HG03520 (cell line): ENCODE data around the gene KCNT2.

Source experiments
- ATAC-seq: cut with Tn5 transposase; IDR thresholded peaks from one replicate; pipeline ENCODE4 v1.9.1; 2021; ENCODE audit warnings: mild to moderate bottlenecking, moderate library complexity; ENCODE audit not compliant: unreplicated experiment

The KCNT2 gene

DNA sequence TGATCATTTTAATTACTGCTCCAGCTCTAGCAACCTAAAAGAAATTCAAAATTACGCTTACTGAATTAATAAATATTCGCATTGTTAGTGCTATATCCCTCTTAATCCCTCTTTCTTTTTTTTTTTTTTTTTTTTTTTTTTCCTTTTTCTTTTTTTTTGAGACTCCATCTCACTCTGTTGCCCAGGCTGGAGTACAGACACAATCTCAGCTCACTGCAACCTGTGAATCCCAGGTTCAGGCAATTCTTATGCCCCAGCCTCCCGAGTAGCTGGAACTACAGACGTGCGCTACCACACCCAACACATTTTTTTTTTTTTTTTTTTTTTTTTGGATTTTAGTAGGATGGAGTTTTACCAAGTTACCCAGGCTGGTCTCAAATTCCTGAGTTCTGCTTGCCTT is 157.1 kb downstream of the KCNT2 start:
- ATAC-seq, result no peak

DNA sequence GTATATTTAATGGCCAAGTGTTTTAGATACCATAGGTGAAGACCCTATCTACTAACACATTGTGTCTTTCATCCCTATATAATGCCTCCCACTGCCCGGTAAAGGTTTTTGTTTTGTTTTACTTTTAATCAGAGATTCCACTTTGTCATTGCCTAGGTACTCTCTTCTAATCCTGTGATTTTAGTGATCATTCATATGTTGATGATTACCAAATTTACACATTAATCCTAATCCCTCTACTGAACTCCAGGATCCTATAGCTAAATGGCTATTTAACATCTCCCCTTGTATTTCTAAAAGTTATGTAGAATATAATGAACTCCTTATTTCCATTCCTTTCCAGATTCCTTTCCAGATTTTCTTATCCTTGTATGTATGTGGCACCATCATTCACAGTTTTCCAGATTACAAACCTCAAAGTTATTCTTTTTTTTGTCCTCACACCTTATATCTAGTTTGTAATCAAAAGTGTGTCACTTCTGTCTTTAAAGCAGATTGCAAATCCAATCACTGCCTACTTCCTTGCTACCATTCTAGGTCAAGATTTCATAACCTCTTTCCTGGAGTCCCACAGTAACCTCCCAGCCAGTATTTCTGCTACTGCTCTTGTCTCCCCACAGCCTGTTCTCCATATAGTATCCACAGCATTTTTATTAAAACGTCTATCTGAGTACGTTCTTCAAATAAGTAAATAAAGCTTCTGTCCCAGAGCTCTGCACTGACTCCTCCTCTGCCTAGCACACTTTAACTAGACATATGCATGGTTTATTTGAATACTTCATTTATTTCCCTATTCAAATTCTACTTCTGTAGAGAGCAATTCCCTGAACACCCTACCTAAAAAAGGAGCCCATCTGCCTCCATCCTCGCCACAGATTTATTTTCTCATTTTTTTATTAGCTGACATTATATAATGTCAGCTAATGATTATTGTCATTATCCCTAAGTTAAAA is 157.8 kb downstream of the KCNT2 start:
- no peak for ATAC-seq

DNA sequence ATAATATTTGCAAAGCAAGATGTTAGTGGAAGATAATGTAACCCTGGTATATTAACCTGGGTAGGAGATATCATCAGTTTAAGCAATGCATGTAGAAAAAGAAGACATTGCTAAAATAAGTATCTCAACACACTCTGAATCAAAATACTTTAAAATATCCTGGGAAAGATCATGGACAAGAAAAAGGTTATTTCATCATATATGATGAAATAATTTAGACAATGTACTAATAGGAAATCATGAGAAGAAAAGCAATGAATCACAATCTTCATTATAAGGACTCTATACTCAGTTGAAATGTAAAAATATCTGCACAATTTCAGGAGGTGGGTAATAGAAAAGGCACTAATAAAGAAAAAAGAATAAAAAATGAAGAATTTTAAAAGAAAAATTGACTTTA is 158.8 kb downstream of the KCNT2 start:
- ATAC-seq, result no peak

DNA sequence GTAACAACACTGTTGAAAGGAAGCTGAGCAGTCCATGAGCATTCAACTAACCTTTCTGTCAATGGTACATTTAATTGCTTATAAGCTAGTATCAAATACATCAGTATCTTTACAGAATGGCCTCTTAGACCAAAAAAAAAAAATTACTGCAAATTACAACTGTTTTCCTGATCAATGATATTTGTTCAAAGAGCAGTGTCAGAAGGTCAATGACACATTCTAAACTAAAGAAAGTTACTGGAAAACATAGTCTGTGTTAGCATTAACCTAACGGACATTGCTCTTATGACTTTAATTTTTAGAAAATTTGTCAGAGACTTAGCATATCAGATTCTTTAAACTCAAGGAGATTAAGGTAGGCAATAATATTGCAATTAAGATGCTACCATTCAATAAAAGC is 162.5 kb downstream of the KCNT2 start:
- ATAC-seq, result no peak

DNA sequence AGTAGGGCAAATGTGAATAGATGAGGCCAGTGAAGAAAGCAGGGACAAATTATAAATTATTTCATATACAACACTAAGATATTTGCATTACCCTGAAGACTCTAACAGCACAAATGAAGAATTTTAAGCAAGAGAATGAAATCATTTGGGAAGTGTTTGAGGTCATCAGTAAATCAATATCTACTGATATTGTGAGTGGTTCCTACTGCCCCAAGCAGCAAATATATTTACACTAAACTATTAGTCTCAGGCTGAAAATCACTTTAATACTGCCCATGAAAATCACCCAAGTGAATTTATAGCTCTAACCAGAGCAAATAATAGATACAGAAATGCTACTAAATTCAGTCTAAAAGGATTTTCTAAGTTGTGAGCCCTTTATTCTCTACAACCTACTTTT is 163.6 kb downstream of the KCNT2 start:
- ATAC-seq, result no peak

DNA sequence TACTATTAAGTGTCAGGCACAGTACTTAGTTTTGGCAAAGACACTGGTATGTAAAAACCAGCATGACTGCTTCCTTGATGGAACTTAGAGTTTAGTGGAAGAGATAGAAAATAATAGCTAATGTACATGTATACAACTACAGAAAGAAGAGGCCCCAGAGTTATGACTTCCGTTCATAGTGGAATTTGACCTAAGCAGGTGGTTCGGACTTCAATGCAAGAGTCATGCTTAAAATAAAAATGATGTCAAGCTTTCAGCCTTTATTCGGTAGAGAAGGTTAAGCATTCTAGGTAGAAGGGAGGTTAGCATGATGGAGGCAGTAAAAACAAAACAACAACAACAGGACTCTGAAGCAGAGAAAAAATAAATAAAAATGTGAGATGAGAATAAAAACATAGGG is 165.9 kb downstream of the KCNT2 start:
- ATAC-seq, result no peak

DNA sequence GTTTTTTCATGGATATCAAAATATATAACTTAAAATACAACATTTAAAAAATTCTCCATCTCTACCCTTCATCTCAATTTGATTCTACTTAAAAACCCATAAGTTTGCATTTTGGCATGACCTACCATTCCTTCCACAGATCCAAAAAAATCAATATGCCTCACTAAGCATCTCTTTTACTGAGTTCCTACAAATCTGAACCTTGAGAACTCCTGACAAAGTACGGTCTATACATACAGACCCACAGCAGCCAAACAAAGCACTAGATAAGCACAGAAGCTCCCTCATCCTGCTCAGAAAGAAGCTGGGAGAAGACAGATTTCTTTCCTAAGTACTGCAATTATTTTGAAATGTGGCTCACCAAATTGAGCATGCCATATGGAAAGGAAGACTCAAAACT is 167.5 kb downstream of the KCNT2 start:
- no peak for ATAC-seq

DNA sequence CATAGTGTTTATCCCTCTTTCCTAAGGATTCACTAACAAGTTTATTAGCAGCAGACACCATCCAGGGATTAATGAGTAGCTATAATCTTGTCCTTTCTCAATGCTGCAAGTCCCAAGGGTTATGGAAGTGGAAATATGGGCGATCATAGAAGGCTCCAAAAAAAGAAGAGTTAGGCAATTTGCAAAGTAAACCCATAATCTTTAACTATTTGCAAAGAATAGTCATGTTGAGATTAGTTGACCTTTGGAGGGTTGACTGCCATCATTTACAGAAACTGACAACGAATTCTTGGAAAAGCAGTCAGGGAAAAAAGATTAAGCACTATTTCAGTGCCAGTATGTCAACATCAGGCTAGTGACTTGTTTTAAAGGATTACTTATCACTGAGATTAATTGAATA is 169.9 kb downstream of the KCNT2 start:
- no peak for ATAC-seq

DNA sequence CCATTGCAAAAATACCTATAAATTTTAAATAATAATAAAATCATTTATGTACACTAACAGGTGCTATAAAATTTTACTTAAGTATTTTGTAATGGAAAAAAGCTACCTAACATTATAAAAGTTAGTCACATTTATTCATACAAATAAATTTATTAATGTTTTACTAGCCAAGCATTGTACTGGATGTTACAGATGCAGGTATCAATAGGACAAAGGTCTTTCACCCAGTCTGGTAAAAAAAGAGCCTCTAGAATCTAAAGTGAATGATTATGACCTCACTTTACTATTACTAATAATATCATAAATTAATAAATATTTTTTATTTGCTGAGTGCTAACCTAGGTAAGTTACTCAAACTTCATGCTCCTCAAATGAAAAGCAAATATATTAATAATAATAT is 170.6 kb downstream of the KCNT2 start:
- ATAC-seq, result no peak

DNA sequence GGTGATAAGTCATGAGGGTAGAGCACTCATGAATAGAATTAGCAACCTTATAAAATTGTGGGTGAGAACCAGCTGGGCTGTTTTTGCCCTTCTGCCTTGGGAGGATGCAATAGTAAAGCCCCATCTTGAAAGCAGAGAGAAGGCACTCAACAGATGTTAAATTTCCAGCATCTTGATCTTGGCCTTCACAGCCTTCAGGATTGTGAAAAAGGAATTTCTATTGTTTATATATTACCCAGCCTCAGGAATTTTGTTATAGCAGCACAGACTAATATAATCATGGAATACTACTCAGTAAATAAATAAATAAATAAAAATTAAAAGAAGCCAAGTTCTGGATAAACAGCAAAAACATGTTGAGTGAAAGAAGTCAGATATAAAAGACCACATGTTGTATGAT is 175.2 kb downstream of the KCNT2 start:
- ATAC-seq, result no peak

DNA sequence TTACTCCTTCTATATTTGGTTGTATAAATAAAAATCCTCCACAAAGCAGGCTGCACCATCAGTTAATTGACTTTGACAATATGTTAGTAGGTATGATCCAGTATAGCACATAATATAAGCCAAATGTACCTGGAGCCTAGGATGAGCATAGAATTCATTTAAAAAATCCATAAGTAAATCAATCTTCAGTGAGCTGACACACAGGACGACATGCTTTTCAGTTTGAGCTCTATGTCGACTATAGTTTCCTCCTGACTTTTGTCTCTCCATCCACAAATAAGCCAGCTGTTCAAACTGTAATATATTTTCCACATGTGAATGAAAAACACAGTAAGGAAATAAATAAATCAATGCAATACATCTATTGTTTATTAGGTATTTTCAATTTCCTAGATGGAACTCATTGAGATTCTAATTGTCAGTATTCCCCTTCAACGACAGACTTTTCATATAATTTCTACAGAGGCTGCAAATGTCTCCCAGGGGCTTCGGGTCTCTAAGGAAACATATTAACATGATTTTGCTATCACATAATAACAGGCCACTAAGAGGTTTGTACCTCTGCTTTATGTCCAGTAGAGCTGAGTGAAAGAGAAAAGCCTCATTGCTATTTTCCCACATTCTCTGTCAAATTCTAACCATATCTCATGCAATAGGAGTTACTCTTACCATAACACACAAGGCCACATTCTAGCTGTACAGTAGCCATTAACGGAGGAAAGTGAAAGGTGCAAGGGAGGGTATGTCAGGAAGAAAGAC is 180.1 kb downstream of the KCNT2 start:
- no peak for ATAC-seq

DNA sequence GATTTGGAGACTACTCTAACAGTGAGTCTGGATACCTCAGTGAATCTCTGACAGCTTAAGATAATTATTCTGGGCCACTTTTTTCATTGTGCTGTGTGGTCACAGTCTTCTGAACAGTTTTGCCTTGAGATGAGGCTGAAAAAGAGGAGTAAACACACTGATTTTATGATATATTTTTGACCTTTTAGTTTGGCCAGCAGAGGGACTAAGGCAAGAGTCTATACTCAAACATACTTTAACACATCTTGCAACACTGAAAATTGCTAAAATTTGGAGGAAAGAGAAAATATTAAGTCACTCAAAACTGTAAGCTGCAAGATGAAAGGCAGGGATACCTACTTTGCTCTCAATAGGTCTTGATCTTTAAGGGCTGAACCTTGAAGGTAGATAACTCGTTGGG is 182.7 kb downstream of the KCNT2 start:
- no peak for ATAC-seq

DNA sequence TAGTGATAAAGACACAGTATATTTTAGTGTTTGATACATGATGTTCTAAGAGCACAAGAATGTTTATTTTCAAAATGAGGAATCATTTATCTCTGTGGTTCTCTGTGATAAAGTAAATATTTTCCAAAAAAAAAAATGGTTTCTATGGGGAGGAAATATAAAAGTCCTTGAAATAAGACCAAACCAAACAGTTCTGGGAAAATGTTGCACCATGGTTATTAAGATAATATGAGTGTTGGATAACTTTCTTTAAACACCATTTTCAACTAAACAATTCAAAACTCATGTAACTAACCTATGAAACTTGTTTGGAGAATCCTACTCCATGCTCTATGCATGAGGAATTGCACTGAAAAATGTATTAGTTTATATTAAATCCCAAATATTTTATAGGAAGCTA is 184.6 kb downstream of the KCNT2 start:
- ATAC-seq, result no peak

DNA sequence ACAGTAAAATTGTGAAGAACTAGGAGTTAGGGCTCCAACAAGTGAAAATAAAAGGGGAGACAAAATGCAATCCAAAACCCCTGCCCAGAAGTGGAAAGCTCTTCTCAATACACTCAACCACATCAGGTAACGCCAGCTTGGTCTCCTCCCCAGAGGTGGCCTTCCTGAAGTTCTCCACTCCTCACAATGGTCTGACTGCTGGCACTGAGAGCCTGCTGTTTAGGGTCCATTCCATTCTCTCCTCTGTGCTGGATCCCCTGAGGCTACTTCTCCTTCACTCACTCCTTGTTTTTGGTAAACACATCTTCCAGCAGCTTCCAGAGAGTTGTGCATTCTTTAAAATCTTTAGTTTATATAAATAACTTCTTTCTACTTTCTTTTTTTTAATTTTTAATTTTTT is 189.5 kb downstream of the KCNT2 start:
- no peak for ATAC-seq

DNA sequence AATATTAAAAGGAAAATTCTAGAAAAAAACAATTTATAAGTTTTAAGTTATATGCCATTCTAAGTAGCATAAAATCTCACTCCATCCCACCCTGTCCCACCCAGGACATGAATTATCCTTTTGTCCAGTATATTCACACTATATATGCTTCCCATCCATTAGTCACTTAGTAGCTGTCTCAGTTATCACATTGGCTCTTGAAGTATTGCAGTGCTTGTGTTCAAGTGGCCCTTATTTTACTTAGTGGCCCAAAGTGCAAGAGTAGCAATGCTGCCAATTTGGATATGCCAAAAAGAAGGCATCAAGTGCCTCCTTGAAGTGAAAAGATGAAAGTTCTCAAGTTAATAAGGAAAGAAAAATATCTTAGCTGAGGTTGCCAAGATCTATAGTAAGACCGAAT is 192.3 kb downstream of the KCNT2 start:
- ATAC-seq, result no peak

DNA sequence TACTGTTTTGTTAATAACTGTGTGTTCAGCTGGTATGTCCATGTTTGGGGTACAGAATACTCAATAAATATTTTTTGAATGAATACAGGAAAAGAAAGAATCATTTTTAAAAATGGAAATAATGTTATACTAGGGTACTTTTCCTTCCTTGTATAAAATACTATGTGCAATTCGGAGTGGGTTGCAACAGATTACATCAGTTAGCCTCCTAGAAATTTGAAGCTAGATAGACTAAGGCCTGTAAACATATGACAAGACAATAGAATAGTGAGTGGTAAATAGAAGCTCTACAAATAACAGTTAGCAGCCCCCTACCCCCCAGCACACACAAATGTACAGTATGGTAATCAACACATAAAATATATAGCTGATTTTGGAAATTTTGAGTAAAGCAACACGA is 195.9 kb downstream of the KCNT2 start:
- ATAC-seq, result no peak

DNA sequence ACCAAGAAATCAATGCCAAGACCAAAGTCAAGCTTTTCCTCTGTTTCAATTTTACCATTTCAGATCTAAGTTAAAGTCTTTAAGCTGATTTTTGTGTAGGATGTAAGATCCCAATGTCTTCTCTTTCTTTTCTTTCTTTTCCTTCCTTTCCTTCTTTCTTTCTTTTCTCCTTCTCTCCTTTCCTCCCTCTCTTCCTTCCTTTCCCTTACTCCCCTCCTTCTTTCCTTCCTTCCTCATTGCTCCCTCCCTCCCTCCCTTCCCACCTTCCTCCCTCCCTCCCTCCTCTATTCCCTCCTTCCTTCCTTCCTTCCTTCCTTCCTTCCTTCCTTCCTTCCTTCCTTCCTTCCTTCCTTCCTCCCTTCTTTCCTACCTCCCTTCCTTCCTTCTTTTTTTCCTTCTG is 197.5 kb downstream of the KCNT2 start:
- no peak for ATAC-seq

DNA sequence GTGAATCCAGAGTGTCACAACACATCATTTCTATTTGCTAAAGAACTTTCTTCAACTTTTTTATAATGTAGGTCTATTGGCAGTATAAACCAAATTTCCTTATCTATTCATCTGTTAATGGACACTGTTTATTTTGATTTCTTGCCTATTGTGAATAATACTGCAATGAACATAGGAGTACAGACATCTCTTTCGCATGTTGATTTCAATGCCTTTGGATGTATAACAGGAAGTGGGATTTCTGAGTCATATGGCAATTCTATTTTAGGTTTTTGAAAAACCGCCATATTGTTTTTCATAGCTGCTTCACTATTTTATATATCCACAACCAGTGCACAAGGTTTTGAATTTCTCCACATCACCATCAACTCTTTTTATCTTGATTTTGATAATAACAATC is 198.7 kb downstream of the KCNT2 start:
- no peak for ATAC-seq

DNA sequence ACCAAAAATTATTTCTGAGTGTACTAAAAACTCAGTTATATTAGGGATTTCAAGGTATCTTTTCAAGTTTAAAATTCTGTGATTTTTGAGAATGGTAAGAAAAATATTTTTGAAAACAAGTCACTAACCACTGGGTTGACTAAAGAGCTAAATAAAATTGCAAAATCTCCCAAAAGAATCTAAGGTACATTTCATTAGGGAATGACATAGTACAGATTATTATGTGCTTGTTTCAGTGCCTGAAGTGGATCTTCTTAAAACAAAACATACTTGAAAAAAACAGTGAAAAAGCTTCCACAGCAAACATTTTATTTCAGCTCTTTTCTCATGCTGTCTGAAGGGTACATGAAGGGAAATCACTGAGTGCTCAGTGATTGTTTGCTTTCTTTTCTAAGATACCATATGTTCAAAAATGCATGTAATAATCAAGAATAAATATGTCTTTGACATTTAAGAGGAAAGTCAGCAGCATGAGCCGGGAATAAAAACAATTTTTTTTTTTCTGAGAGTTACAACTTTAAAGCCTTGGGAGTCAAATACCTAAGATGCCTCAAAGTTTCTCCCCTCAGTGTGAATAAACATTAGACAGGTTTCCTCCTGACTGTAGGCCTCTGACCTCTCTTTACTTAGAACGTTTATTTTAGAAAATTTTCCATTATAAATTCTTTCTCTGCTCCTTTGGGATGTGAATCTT is 200.7 kb downstream of the KCNT2 start:
- no peak for ATAC-seq

DNA sequence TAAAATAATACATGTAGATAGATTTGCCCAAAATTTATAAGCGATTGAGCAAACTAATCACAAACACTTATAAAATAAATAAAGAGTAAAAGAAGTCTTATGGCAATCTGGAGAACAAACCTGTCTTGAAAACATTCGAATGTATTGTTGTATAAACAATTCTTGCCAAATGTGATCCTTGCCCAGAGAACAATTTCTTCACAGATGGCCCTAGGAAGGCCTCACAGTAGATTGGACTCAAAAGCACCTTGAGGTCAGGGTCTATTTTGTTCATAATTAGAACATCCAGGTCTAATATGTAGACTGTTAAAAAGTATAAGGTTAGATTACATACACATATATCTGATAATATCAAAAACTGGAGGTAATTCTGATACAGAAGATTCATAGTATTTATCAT is 202.4 kb downstream of the KCNT2 start:
- no peak for ATAC-seq

DNA sequence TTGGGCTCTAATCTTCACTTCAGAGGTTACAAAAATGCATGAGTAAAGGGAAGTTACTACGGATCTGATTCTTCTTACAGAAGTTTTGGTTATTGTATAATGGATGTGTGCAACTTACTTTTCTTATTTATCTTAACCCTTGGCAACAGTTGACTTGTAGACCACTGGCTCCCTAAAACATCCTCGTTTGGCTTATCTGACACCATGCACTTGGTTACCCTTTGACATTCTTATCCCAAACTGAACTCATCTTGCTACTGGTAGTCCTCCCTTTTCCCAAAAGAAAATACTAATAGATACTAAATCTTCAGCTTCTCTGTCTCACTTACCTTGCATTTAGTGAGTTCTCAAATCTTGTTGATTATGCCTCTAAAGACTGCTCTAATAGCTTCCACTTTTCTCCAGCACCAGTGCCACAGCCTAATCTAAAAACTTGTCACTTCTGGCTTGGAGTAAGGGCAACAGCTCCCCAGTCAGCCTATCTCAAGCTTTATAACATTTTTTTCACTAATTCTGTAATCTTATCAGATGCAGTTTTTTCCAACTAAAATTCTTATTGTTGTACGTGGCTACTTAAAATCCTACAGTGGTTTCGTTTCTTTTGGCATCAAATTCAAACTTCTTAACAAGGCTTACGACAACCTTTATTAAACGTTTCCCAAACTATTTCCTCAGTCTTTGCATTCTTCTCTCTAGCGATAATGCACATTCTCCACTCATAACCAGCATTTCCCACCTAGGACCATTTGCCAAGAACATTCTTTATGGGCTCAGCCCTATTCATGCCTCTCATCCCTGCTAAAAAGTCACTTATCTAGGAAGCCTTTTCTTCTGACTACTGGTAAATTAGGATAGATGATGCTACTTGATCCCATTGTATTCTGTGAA is 204.2 kb downstream of the KCNT2 start:
- ATAC-seq, result no peak
